Measurements from ENCODE around the gene LEAP2.

GRCh38 chr5:132824426-132824825, 49.0 kb upstream of the LEAP2 start:
- TF ChIP-seq TAF1 (IDR thresholded peaks at IDR 0.05; ENCODE audit: low read depth): no peak
- no peak for TF ChIP-seq TCF12 (IDR thresholded peaks at IDR 0.05; ENCODE audit: low read depth)
- no peak for TF ChIP-seq REST (IDR thresholded peaks at IDR 0.05; ENCODE audit: low read depth)
- TF ChIP-seq USF1 (IDR thresholded peaks at IDR 0.05): no peak
- TF ChIP-seq CEBPB (IDR thresholded peaks at IDR 0.05): no peak
- TF ChIP-seq RAD21 (IDR thresholded peaks at IDR 0.05; ENCODE audit: low read depth): no peak
